RWPE1 (cell line): ENCODE measurements around the gene ARHGAP24.
A peak's percentile ranks its signal among the peaks of the same experiment; 100 is the strongest.

Source experiments
- CTCF ChIA-PET: fragments of 350-600 bp; sonication (Branson Sonifier 250); formaldehyde crosslinking; extraction: SDS; loops from one replicate; lab custom pipeline; 2021; lab: Yijun Ruan, JAX
- POLR2A ChIA-PET: fragments of 400-600 bp; formaldehyde crosslinking; extraction: SDS; loops from one replicate; lab custom pipeline; 2020; ENCODE audit warnings: antibody characterized with exemption; ENCODE audit not compliant: low non-redundant PET; lab: Yijun Ruan, JAX
- DNase-seq: peaks from one replicate; pipeline ENCODE4 v3.0.0; 2012; ENCODE audit warnings: low spot score
- H3K27ac ChIP-seq: fragments of 450-650 bp; 2 replicates; pipeline ENCODE4 v1.5.1; 2017
- TF ChIP-seq, protein P1 (sequence below): fragments of 450-650 bp; conservative IDR thresholded peaks from 2 replicates; pipeline ENCODE4 v1.5.1; 2017; ENCODE audit warnings: low read depth, mild to moderate bottlenecking

The ARHGAP24 gene

DNA sequence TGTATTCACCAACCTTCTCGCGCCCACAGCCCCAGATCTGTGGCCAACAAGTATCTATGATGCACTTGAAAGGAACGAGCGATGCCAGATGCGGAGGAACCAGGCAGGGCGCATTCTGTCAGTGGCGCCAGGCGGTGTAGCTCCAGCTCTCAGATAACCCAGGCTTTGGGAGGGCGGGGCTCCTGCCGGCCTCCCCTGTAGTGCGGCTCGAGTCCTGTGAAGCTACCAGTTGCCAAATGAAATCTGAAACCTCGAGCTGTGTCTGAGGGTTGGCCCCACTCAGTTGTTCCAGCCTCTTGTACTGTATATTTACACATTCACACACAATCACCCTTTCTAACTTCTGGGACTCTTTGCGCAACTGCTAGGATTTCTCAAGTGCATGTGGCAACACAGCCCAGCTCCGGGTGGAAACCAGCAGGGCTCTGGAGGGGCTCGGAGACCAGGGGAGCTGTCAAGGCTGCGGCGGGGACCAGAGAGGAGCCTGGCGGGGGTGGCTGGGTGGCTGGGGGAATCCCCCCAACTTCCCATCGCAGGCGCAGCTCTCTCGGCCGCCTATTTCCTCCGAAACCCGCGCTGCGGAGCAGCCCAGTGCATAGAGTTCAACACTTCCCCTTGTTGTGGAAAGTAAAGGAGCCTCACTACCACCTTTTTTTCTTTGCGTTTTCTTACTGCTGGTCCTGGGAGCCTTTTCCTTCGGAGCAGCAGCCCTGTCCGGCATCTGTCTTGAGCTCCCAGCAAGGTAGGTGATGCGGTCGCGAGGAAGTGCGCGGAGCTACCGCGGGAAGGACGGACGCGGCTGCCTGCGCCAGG, at the start of gene ARHGAP24:
Gene ARHGAP24 (plus strand): TSS at position 333 of the 813 bp plus-strand sequence.
- peak within 1 kb of the TSS; percentile 99 for H3K27ac ChIP-seq
- ChIA-PET CTCF (interaction anchor here (0.7 kb wide), 1 partner anchor 23 kb away, joined by 3 read pairs; no protein-coding TSS in a partner anchor), POLR2A (no interaction called here)
- TF ChIP-seq, protein P1, sequence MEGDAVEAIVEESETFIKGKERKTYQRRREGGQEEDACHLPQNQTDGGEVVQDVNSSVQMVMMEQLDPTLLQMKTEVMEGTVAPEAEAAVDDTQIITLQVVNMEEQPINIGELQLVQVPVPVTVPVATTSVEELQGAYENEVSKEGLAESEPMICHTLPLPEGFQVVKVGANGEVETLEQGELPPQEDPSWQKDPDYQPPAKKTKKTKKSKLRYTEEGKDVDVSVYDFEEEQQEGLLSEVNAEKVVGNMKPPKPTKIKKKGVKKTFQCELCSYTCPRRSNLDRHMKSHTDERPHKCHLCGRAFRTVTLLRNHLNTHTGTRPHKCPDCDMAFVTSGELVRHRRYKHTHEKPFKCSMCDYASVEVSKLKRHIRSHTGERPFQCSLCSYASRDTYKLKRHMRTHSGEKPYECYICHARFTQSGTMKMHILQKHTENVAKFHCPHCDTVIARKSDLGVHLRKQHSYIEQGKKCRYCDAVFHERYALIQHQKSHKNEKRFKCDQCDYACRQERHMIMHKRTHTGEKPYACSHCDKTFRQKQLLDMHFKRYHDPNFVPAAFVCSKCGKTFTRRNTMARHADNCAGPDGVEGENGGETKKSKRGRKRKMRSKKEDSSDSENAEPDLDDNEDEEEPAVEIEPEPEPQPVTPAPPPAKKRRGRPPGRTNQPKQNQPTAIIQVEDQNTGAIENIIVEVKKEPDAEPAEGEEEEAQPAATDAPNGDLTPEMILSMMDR, result no peak
- peak; percentile 87 for DNase-seq

DNA sequence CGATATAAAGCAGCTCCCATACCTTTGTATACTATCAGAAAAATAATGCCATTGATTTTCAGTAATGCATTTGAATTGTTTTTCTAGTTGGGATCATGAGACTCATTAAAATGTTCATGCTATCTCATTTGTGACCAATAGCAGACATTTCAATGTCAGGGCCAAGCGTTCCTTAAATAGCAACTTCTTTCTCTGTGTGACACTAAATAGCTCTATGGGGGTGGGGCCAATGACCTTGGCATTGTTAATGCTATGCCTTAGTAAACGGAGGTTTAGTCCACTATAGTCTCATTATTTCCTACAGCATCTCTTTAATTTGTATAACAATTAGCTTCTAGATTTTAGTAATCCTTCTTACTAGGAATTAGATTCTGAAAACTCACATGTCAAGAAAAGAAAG, 48.6 kb upstream of the ARHGAP24 start:
- no peak for DNase-seq
- no peak overlapping the region for H3K27ac ChIP-seq
- POLR2A ChIA-PET, result no interaction called here
- TF ChIP-seq, protein P1, result no peak
- CTCF ChIA-PET, result no interaction called here

DNA sequence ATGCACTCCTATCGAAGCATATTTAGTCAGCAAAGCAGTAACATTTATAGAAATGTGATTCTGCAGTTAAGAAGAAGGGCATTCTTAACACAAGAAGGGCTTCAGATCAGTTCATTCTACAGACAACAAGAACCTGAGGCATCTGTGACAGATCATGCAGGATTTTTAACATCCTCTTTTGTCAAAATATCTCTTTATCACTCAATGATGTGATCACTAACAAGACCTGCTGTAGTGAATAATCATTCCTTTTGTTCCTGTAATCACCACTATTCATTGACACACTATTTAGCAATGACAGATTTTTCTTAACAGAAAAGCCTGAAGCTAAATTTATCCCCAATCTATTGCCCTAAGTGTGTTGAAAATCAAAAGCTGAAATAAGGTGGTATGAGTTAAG, 47.8 kb upstream of the ARHGAP24 start:
- ChIA-PET CTCF (no interaction called here), POLR2A (no interaction called here)
- TF ChIP-seq, protein P1, result no peak
- H3K27ac ChIP-seq, result no peak overlapping the region
- no peak for DNase-seq

DNA sequence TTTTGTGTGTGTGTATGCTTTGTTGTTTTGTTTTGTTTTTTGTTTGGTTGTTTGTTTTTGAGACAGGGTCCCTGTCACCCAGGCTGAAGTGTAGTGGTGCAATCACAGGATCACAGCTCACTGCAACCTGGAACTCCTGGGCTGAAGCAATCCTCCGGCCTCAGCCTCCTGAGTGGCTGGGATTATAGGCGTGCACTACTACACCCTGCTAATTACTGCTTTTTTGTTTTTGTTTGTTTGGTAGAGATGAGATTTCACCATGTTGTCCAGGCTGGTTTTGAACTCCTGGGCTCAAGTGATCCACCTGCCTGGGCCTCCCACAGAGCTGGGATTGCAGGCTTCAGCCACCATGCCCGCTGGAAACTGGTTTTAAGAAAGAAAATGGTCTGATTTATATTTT, 44.7 kb upstream of the ARHGAP24 start:
- CTCF ChIA-PET, result no interaction called here
- POLR2A ChIA-PET, result no interaction called here
- no peak overlapping the region for H3K27ac ChIP-seq

DNA sequence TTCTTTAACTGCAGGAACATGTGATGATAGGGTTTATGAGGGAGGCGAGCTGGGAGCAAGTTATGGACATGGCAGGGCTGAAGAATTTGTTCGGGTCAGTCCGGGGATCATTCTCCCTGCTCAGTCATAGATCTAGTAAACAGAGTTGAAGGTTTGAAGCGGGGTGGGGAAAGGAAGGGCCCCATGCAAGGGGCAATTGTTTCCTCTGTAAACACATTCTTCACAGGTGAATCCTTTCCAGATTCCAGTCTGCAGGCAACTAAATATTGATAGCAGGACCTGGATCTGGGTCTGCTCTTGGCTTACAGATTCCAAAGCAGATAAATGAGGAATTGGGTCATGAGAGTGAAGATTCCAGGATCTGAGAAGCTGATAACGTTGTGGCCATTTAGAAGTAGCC, 44.3 kb upstream of the ARHGAP24 start:
- CTCF ChIA-PET, result no interaction called here
- H3K27ac ChIP-seq, result no peak overlapping the region
- POLR2A ChIA-PET, result no interaction called here
- no peak for DNase-seq
- TF ChIP-seq, protein P1, result no peak

More for the DNA sequence above, 44.7 kb upstream of the ARHGAP24 start:
- DNase-seq, result no peak
- TF ChIP-seq, protein P1, result no peak

DNA sequence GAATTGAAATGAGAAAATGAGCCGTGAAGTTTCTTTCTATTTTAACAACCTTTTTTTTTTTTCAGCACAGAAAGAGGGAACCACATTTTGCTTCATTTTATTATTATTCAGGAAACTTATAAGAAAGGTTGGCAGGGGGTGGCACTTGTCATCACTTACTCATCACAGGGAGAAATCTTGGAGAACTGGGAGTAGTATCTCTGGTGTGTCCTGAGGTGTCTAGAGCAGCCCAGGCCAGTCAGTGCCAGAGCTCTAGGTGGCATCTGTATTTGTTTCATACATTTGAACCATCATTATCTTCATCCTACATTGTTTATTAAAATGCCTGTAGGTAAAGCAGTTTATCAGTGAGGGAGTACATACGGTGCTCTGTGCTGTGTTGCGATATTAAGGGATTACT, 43.8 kb upstream of the ARHGAP24 start:
- POLR2A ChIA-PET, result no interaction called here
- no peak for DNase-seq
- TF ChIP-seq, protein P1, result no peak
- CTCF ChIA-PET, result interaction anchor here (0.6 kb wide), 1 partner anchor 226 kb away, joined by 4 read pairs; no protein-coding TSS in a partner anchor
- H3K27ac ChIP-seq, result no peak overlapping the region
